PC-3 (cell line): ENCODE data around the gene PLXNA4. TPM values are rescaled to one million over a fixed set of nuclear protein-coding genes. Genes with fewer than 3 reads are reported as not detected.

Source experiments
- ATAC-seq: fragments of 200-7000 bp; cut with Tn5 transposase; 2 replicates; pipeline ENCODE4 v1.9.1; 2020; ENCODE audit warnings: mild to moderate bottlenecking, moderate library complexity
- BruUV-seq: library from RNA; stranded (reverse); fragments of 400-500 nt; replicated peaks from 2 replicates; lab custom pipeline; 2021; lab: Mats Ljungman, UMichigan
- CTCF ChIA-PET: fragments of 300-600 bp; sonication (Branson Sonifier 250); formaldehyde crosslinking; loops from one replicate; lab custom pipeline; 2022; ENCODE audit warnings: antibody characterized with exemption; lab: Charles Lee
- POLR2A ChIA-PET: fragments of 300-600 bp; sonication (Branson Sonifier 250); formaldehyde crosslinking; loops from one replicate; lab custom pipeline; 2022; ENCODE audit warnings: antibody characterized with exemption; ENCODE audit not compliant: unreplicated experiment; lab: Charles Lee
- DNase-seq: peaks from one replicate; pipeline ENCODE4 v3.0.0-alpha.2; 2015
- H2AFZ ChIP-seq: fragments of 300-600 bp; sonication (generic); 2 replicates; pipeline ENCODE4 v1.6.0; 2016; ENCODE audit warnings: antibody characterized with exemption, low read length
- H3F3A ChIP-seq: fragments of 300-600 bp; sonication (generic); one replicate; pipeline ENCODE4 v1.6.0; 2017; ENCODE audit warnings: antibody characterized with exemption, low read length, control low read depth, mild to moderate bottlenecking; ENCODE audit not compliant: unreplicated experiment
- H3K27ac ChIP-seq: fragments of 300-600 bp; sonication (generic); 2 replicates; pipeline ENCODE4 v1.5.1; 2016; ENCODE audit warnings: mild to moderate bottlenecking, low read length
- H3K27me3 ChIP-seq: fragments of 300-600 bp; sonication (generic); 2 replicates; pipeline ENCODE4 v1.6.1; 2016; ENCODE audit warnings: low read length, mixed read lengths
- H3K36me3 ChIP-seq: fragments of 300-600 bp; sonication (generic); 2 replicates; pipeline ENCODE4 v1.6.1; 2016; ENCODE audit warnings: low read depth, mixed run types, low read length, mixed read lengths
- H3K4me1 ChIP-seq: fragments of 300-600 bp; sonication (generic); 2 replicates; pipeline ENCODE4 v1.5.1; 2016; ENCODE audit warnings: low read length; ENCODE audit not compliant: insufficient read depth
- H3K4me2 ChIP-seq: fragments of 300-600 bp; sonication (generic); 2 replicates; pipeline ENCODE4 v1.6.0; 2016; ENCODE audit warnings: low read length
- H3K4me3 ChIP-seq: fragments of 300-600 bp; sonication (generic); 2 replicates; pipeline ENCODE4 v1.5.1; 2016; ENCODE audit warnings: mild to moderate bottlenecking, low read length, mixed read lengths
- H3K79me2 ChIP-seq: fragments of 300-600 bp; sonication (generic); 2 replicates; pipeline ENCODE4 v1.6.1; 2017; ENCODE audit warnings: low read length, mixed read lengths
- H3K9ac ChIP-seq: fragments of 300-600 bp; sonication (generic); 2 replicates; pipeline ENCODE4 v1.6.0; 2016; ENCODE audit warnings: mild to moderate bottlenecking, low read length
- H3K9me2 ChIP-seq: fragments of 300-600 bp; sonication (generic); replicated peaks from 2 replicates; pipeline ENCODE4 v1.6.1; 2016; ENCODE audit warnings: mixed run types, low read length, mixed read lengths
- H3K9me3 ChIP-seq: fragments of 300-600 bp; sonication (generic); 2 replicates; pipeline ENCODE4 v1.6.1; 2016; ENCODE audit warnings: low read length, mixed read lengths
- H4K20me1 ChIP-seq: fragments of 300-600 bp; sonication (generic); 2 replicates; pipeline ENCODE4 v1.6.1; 2016; ENCODE audit warnings: low read length, mixed read lengths
- EZH2 ChIP-seq: fragments of 300-600 bp; sonication (generic); IDR thresholded peaks from one replicate; pipeline ENCODE4 v1.6.1; 2017; ENCODE audit warnings: antibody characterized with exemption, mild to moderate bottlenecking, low read length; ENCODE audit not compliant: unreplicated experiment
- EZH2phosphoT487 ChIP-seq: fragments of 300-600 bp; sonication (generic); IDR thresholded peaks from 2 replicates; pipeline ENCODE4 v1.6.1; 2018; ENCODE audit warnings: mild to moderate bottlenecking, antibody characterized with exemption, low read length, borderline replicate concordance
- intact Hi-C: fragments of 100-400 bp; cut with micrococcal nuclease; formaldehyde crosslinking; loops from 2 replicates; pipeline ENCODE4 v1.9.0; 2023
- total RNA-seq: library from RNA; depleted of rRNA; stranded (reverse); fragments of >200 nt; gene quantifications from 2 replicates; pipeline ENCODE4 v1.2.3, GENCODE V29; 2014
- TF ChIP-seq, protein P1 (sequence below): fragments of 300-600 bp; sonication (generic); conservative IDR thresholded peaks from 2 replicates; pipeline ENCODE4 v1.5.1; 2017; ENCODE audit warnings: antibody characterized with exemption, low read depth, mild to moderate bottlenecking, low read length

PLXNA4 gene
- total RNA-seq, 1 experiment from 2014 or later: 1.2 TPM

- Histone ChIP-seq H4K20me1 (no peaks in the 10 kb centered on the region), H3K27ac (no peak overlapping the region), H3K9me2 (no peaks in the 10 kb centered on the region), H2AFZ (no peak overlapping the region), H3K4me2 (no peak overlapping the region), H3K9ac (no peak overlapping the region), H3K4me3 (no peak overlapping the region), H3K4me1 (no peaks in the 10 kb centered on the region), H3K79me2 (no peaks in the 10 kb centered on the region), H3K9me3 (no peaks in the 10 kb centered on the region), H3K27me3 (peaks cover 59% of the 10 kb centered on the region), H3F3A (no peaks in the 10 kb centered on the region), H3K36me3 (no peaks in the 10 kb centered on the region)
- no peak for TF ChIP-seq EZH2
- no peak for TF ChIP-seq EZH2phosphoT487
- TF ChIP-seq, protein P1, sequence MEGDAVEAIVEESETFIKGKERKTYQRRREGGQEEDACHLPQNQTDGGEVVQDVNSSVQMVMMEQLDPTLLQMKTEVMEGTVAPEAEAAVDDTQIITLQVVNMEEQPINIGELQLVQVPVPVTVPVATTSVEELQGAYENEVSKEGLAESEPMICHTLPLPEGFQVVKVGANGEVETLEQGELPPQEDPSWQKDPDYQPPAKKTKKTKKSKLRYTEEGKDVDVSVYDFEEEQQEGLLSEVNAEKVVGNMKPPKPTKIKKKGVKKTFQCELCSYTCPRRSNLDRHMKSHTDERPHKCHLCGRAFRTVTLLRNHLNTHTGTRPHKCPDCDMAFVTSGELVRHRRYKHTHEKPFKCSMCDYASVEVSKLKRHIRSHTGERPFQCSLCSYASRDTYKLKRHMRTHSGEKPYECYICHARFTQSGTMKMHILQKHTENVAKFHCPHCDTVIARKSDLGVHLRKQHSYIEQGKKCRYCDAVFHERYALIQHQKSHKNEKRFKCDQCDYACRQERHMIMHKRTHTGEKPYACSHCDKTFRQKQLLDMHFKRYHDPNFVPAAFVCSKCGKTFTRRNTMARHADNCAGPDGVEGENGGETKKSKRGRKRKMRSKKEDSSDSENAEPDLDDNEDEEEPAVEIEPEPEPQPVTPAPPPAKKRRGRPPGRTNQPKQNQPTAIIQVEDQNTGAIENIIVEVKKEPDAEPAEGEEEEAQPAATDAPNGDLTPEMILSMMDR: no peak
- ChIA-PET CTCF (no interaction called here), POLR2A (no interaction called here)
- no TSS peak for BruUV-seq
- no peak for ATAC-seq
- no peak for DNase-seq
- intact Hi-C loops: no loop called here
Measured at GRCh38 chr7:132607656-132608055, 31.4 kb upstream of the PLXNA4 start.

DNA sequence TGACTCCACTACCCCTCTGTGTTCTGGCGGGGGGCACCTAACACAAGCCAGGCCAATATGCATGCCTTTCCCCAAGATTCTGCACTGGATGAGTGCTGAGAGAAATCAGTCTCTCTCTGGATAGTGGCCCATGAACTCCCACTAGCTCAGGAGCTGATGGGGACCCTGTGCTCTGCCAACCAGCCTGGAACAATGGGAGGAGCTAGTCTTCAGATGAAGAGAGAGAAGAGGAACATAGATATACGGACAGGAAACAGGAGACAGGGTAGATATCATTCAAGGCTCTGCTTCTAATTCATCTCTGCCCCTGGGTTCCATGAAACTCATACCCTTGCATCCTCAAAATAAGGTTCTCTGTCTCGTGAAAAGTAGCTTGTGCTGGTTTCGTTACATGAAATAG, 27.9 kb upstream of the PLXNA4 start:
- Histone ChIP-seq H3K9me2 (no peaks in the 10 kb centered on the region), H3K4me1 (no peaks in the 10 kb centered on the region), H3K9ac (no peak overlapping the region), H3K79me2 (no peaks in the 10 kb centered on the region), H3K27me3 (peaks cover 59% of the 10 kb centered on the region), H3K4me2 (no peak overlapping the region), H2AFZ (no peak overlapping the region), H3F3A (no peaks in the 10 kb centered on the region), H3K9me3 (no peaks in the 10 kb centered on the region), H4K20me1 (no peaks in the 10 kb centered on the region), H3K27ac (no peak overlapping the region), H3K4me3 (no peak overlapping the region), H3K36me3 (no peaks in the 10 kb centered on the region)
- ChIA-PET POLR2A (no interaction called here), CTCF (no interaction called here)
- DNase-seq: no peak
- no peak for ATAC-seq
- BruUV-seq: no TSS peak
- TF ChIP-seq EZH2phosphoT487 (no peak), EZH2 (no peak)
- TF ChIP-seq, protein P1: no peak
- intact Hi-C loops: no loop called here

DNA sequence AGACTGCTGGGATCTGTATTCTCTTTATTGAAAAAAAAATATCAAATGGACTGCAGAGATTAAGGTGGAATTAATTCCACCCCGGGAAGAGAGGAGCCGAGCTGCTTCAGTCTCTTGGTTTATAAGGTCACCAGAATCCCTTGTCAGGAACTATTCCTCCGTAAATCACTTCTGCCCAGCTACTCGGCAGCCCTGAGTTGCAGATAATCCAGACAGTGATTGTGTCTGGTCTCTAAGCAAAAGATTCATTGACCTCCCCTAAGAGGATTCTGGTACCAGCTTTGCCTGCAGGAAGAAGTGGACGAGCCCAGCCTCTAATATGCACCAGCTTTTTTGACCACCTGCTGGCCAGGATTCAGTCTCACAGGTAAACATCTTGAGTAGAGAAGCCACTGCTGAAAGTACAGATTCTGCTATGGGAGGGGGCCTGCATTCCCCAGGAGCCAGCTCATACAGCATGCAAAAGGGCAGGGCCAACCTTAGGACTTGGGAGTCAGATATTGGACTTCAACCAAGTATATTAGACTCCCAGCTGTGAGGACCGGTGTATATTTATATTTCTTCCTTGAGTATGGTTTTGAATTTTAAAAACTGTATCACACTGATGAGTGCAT, 27.1 kb upstream of the PLXNA4 start:
- Histone ChIP-seq H3K79me2 (no peaks in the 10 kb centered on the region), H2AFZ (no peak overlapping the region), H3K9ac (no peak overlapping the region), H4K20me1 (no peaks in the 10 kb centered on the region), H3K9me2 (no peaks in the 10 kb centered on the region), H3K27me3 (peaks cover 67% of the 10 kb centered on the region), H3F3A (no peaks in the 10 kb centered on the region), H3K27ac (no peak overlapping the region), H3K9me3 (no peaks in the 10 kb centered on the region), H3K4me2 (no peak overlapping the region), H3K4me3 (no peak overlapping the region), H3K36me3 (no peaks in the 10 kb centered on the region), H3K4me1 (no peaks in the 10 kb centered on the region)
- TF ChIP-seq EZH2phosphoT487: no peak
- TF ChIP-seq, protein P1: no peak
- CTCF ChIA-PET: no interaction called here
- no TSS peak for BruUV-seq
- POLR2A ChIA-PET: no interaction called here
- no peak; the same call in 1 of the 2 replicates for ATAC-seq
- no peak for DNase-seq
- intact Hi-C loops: no loop called here
